HepG2 (cell line): ENCODE results near the gene ARG2. TPM values are rescaled to one million over a fixed set of nuclear protein-coding genes. Genes with fewer than 3 reads are reported as not detected.

Experiments
- AKAP8 ChIP-seq: sonication (generic); formaldehyde crosslinking; IDR thresholded peaks from 2 replicates; pipeline ENCODE4 v1.5.1; 2020; ENCODE audit warnings: mild to moderate bottlenecking, missing genetic modification reagents
- DMAP1 ChIP-seq: IDR thresholded peaks from 2 replicates; pipeline ENCODE4 v1.6.1; 2016
- DNMT3B ChIP-seq: conservative IDR thresholded peaks from 2 replicates; pipeline ENCODE4 v1.6.1; 2016; ENCODE audit warnings: missing biosample characterization, control low read depth
- ERF ChIP-seq: IDR thresholded peaks from 2 replicates; pipeline ENCODE4 v1.6.1; 2018; ENCODE audit warnings: missing biosample characterization, missing genetic modification reagents
- FOXC1 ChIP-seq: sonication (generic); formaldehyde crosslinking; IDR thresholded peaks from 2 replicates; pipeline ENCODE4 v1.8.0; 2022; ENCODE audit warnings: mild to moderate bottlenecking, missing genetic modification reagents, borderline replicate concordance
- MBD4 ChIP-seq: IDR thresholded peaks from 2 replicates; pipeline ENCODE4 v1.6.1; 2012; ENCODE audit warnings: low read length, inconsistent platforms, borderline replicate concordance
- PHF5A ChIP-seq: IDR thresholded peaks from one replicate; pipeline ENCODE4 v1.6.1; 2018; ENCODE audit warnings: low read depth, missing genetic modification reagents; ENCODE audit not compliant: unreplicated experiment
- RARG ChIP-seq: sonication (generic); formaldehyde crosslinking; IDR thresholded peaks from 2 replicates; pipeline ENCODE4 v1.4.0; 2020; ENCODE audit warnings: low read depth, mild to moderate bottlenecking, missing genetic modification reagents
- SAP130 ChIP-seq: IDR thresholded peaks from 2 replicates; pipeline ENCODE4 v1.6.1; 2016; ENCODE audit warnings: low read depth
- SOX5 ChIP-seq: IDR thresholded peaks from 2 replicates; pipeline ENCODE4 v1.6.1; 2016; ENCODE audit warnings: borderline replicate concordance
- SRF ChIP-seq: IDR thresholded peaks from 2 replicates; pipeline ENCODE4 v1.6.1; 2011; ENCODE audit warnings: mild to moderate bottlenecking, low read depth, low read length, moderate library complexity
- TOPORS ChIP-seq: sonication (generic); formaldehyde crosslinking; IDR thresholded peaks from 2 replicates; pipeline ENCODE4 v1.8.0; 2023; ENCODE audit warnings: mild to moderate bottlenecking, missing genetic modification reagents
- TRIM24 ChIP-seq: sonication (generic); formaldehyde crosslinking; IDR thresholded peaks from 2 replicates; pipeline ENCODE4 v1.8.0; 2022; ENCODE audit warnings: mild to moderate bottlenecking, missing genetic modification reagents
- ZBTB21 ChIP-seq: sonication (generic); formaldehyde crosslinking; IDR thresholded peaks from 2 replicates; pipeline ENCODE4 v1.4.0; 2020; ENCODE audit warnings: missing genetic modification reagents
- ZNF263 ChIP-seq: sonication (generic); formaldehyde crosslinking; IDR thresholded peaks from 2 replicates; pipeline ENCODE4 v1.4.0; 2020; ENCODE audit warnings: missing genetic modification reagents
- ZNF703 ChIP-seq: sonication (generic); formaldehyde crosslinking; IDR thresholded peaks from 2 replicates; pipeline ENCODE4 v1.5.1; 2020; ENCODE audit warnings: missing genetic modification reagents, mild to moderate bottlenecking, moderate library complexity, borderline replicate concordance
- ZNF720 ChIP-seq: sonication (generic); formaldehyde crosslinking; IDR thresholded peaks from 2 replicates; pipeline ENCODE4 v1.4.0; 2020; ENCODE audit warnings: missing genetic modification reagents
- ZNF75D ChIP-seq: sonication (generic); formaldehyde crosslinking; IDR thresholded peaks from 2 replicates; pipeline ENCODE4 v1.8.1; 2023; ENCODE audit warnings: missing genetic modification reagents, mild to moderate bottlenecking, borderline replicate concordance
- ZNF772 ChIP-seq: sonication (generic); formaldehyde crosslinking; IDR thresholded peaks from 2 replicates; pipeline ENCODE4 v1.5.0; 2020; ENCODE audit warnings: mild to moderate bottlenecking, missing genetic modification reagents
- ZNF776 ChIP-seq: sonication (generic); formaldehyde crosslinking; IDR thresholded peaks from 2 replicates; pipeline ENCODE4 v1.4.0; 2020; ENCODE audit warnings: mild to moderate bottlenecking, missing genetic modification reagents
- ZNF879 ChIP-seq: sonication (generic); formaldehyde crosslinking; IDR thresholded peaks from 2 replicates; pipeline ENCODE4 v1.8.1; 2023; ENCODE audit warnings: missing genetic modification reagents
- polyA plus RNA-seq, 8 experiments: library from polyadenylated mRNA; depleted of rRNA in 3 of 8; stranded (reverse) in 7 of 8; unstranded in 1 of 8; fragments of >200 nt; fragmentation: Illumina TruSeq in 4 of 8; extraction: Trizol in 4 of 8; gene quantifications; 2 replicates each; pipeline versions ENCODE4 v1.2.1 to v1.2.3, GENCODE V29; 2011 to 2016; ENCODE audit warnings: low read depth in 4 of 8, missing spikeins in 1 of 8, mixed read lengths in 1 of 8; ENCODE audit not compliant: insufficient read depth in 1 of 8
- total RNA-seq, 5 experiments: library from RNA; depleted of rRNA; stranded (reverse); fragments of >200 nt; fragmentation: Illumina TruSeq; extraction: Trizol; gene quantifications; 2 replicates each; pipeline ENCODE4 v1.2.3, GENCODE V29; 2016; ENCODE audit warnings: low read depth in 1 of 5
- TF ChIP-seq, protein P1 (sequence below): sonication (generic); formaldehyde crosslinking; IDR thresholded peaks from 2 replicates; pipeline ENCODE4 v1.5.1; 2020; ENCODE audit warnings: mild to moderate bottlenecking, missing genetic modification reagents, borderline replicate concordance
- TF ChIP-seq, protein P2 (sequence below), 2 experiments: sonication (generic) in 1 of 2; formaldehyde crosslinking in 1 of 2; IDR thresholded peaks; 2 replicates each; pipeline versions ENCODE4 v1.5.1 to v1.6.1; 2011 to 2020; ENCODE audit warnings: borderline replicate concordance in 1 of 2, low read depth in 1 of 2, low read length in 1 of 2, mild to moderate bottlenecking in 1 of 2, missing genetic modification reagents in 1 of 2, moderate library complexity in 1 of 2

Gene ARG2
- total and polyA plus RNA-seq, 2 of the 13 experiments (the other 11 are each of a cell fraction or from before 2014, with no cell fraction given) = 37.5 to 73.6 TPM

DNA sequence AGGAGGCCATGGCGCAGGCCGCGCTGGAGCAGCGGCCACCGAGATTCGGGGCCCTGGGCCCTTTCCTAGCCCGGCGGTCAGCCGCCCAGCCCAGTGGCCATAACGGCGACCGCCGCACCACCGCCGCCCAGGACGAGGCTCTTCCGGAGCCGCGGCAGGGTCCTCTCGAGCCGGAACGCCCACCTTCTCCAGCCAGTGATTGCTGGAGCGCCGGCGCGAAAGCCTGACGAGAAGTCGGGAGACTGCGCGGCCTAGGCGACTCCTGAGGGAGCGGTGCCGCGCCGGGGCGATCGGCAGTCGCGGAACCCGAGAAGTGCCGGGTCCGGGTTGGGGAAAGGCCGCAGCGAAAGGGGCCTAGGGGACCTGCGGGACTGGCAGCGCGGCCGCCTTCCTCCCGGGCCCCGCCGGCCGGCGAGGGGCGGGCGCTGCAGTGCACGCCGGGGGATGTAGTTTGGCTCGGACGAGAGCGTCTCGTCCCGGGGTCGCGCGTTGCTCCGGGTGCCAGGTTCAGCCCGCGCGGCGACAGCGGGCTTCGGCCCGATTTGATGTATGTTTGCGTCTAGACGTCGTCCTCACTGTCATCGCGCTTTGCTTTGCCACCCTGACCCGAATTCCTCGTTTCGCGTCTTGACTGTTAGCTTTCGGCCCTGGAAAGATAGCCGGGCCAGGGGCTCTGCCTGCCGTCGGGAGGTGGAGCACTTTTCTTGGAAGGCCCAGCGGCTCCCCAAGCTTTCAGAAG, 54.9 kb downstream of the ARG2 start, which contains the start of gene VTI1B (continued):
- TF ChIP-seq, protein P1, sequence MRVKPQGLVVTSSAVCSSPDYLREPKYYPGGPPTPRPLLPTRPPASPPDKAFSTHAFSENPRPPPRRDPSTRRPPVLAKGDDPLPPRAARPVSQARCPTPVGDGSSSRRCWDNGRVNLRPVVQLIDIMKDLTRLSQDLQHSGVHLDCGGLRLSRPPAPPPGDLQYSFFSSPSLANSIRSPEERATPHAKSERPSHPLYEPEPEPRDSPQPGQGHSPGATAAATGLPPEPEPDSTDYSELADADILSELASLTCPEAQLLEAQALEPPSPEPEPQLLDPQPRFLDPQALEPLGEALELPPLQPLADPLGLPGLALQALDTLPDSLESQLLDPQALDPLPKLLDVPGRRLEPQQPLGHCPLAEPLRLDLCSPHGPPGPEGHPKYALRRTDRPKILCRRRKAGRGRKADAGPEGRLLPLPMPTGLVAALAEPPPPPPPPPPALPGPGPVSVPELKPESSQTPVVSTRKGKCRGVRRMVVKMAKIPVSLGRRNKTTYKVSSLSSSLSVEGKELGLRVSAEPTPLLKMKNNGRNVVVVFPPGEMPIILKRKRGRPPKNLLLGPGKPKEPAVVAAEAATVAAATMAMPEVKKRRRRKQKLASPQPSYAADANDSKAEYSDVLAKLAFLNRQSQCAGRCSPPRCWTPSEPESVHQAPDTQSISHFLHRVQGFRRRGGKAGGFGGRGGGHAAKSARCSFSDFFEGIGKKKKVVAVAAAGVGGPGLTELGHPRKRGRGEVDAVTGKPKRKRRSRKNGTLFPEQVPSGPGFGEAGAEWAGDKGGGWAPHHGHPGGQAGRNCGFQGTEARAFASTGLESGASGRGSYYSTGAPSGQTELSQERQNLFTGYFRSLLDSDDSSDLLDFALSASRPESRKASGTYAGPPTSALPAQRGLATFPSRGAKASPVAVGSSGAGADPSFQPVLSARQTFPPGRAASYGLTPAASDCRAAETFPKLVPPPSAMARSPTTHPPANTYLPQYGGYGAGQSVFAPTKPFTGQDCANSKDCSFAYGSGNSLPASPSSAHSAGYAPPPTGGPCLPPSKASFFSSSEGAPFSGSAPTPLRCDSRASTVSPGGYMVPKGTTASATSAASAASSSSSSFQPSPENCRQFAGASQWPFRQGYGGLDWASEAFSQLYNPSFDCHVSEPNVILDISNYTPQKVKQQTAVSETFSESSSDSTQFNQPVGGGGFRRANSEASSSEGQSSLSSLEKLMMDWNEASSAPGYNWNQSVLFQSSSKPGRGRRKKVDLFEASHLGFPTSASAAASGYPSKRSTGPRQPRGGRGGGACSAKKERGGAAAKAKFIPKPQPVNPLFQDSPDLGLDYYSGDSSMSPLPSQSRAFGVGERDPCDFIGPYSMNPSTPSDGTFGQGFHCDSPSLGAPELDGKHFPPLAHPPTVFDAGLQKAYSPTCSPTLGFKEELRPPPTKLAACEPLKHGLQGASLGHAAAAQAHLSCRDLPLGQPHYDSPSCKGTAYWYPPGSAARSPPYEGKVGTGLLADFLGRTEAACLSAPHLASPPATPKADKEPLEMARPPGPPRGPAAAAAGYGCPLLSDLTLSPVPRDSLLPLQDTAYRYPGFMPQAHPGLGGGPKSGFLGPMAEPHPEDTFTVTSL (CRISPR knock-in tag) = no peak
- TF ChIP-seq FOXC1 (peak; percentile 83; the same call in 1 of the 2 replicates), SOX5 (CRISPR knock-in tag) (peak; percentile 12; the same call in 1 of the 2 replicates), SAP130 (CRISPR knock-in tag) (peak; percentile 80), TRIM24 (no peak), PHF5A (CRISPR knock-in tag) (no peak), ZNF703 (peak; percentile 79; the same call in 1 of the 2 replicates), ZNF776 (CRISPR knock-in tag) (peak; percentile 46; the same call in 1 of the 2 replicates), ZNF75D (no peak), SRF (no peak), DNMT3B (CRISPR knock-in tag) (no peak), TOPORS (CRISPR knock-in tag) (peak; percentile 82; the same call in 1 of the 2 replicates), ERF (CRISPR knock-in tag) (peak; percentile 54; the same call in 1 of the 2 replicates), ZNF263 (CRISPR knock-in tag) (no peak; the same call in 1 of the 2 replicates), ZNF772 (no peak), MBD4 (no peak), AKAP8 (peak; percentile 28; the same call in 1 of the 2 replicates), ZNF879 (CRISPR knock-in tag) (no peak), ZBTB21 (CRISPR knock-in tag) (no peak), ZNF720 (CRISPR knock-in tag) (no peak), DMAP1 (CRISPR knock-in tag) (peak; percentile 72), RARG (CRISPR knock-in tag) (no peak)
- TF ChIP-seq, protein P2, sequence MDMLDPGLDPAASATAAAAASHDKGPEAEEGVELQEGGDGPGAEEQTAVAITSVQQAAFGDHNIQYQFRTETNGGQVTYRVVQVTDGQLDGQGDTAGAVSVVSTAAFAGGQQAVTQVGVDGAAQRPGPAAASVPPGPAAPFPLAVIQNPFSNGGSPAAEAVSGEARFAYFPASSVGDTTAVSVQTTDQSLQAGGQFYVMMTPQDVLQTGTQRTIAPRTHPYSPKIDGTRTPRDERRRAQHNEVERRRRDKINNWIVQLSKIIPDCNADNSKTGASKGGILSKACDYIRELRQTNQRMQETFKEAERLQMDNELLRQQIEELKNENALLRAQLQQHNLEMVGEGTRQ (IDR thresholded peaks at IDR 0.05; ENCODE audit: low read depth, low read length) = no peak
- TF ChIP-seq, protein P2 (CRISPR knock-in tag; IDR thresholded peaks at IDR 0.05; ENCODE audit: borderline replicate concordance) = no peak
